K562 (cell line): ENCODE measurements around the gene DGLUCY. TPM values are rescaled to one million over a fixed set of nuclear protein-coding genes. Genes with fewer than 3 reads are reported as not detected.

Source experiments
- ARID3B ChIP-seq: fragments of 250-450 bp; sonication (Bioruptor Pico); IDR thresholded peaks from 2 replicates; pipeline ENCODE4 v1.4.0; 2020; ENCODE audit warnings: borderline replicate concordance
- DPF2 ChIP-seq: fragments of 450-650 bp; IDR thresholded peaks from 2 replicates; pipeline ENCODE4 v1.6.1; 2016
- FOXM1 ChIP-seq, 2 experiments: fragments of 450-650 bp in 1 of 2; sonication (generic) in 1 of 2; formaldehyde crosslinking in 1 of 2; IDR thresholded peaks; 2 replicates each; pipeline versions ENCODE4 v1.6.1 to v1.9.0; 2017 to 2022; ENCODE audit warnings: low read depth in 2 of 2, mild to moderate bottlenecking in 2 of 2, missing genetic modification reagents in 1 of 2, moderate library complexity in 1 of 2
- FOXP1 ChIP-seq: sonication (generic); formaldehyde crosslinking; IDR thresholded peaks from 2 replicates; pipeline ENCODE4 v1.8.0; 2022; ENCODE audit warnings: mild to moderate bottlenecking, missing genetic modification reagents
- GABPB1 ChIP-seq: sonication (generic); formaldehyde crosslinking; IDR thresholded peaks from 2 replicates; pipeline ENCODE4 v1.8.0; 2022; ENCODE audit warnings: mild to moderate bottlenecking, missing genetic modification reagents
- JUND ChIP-seq, 2 experiments: IDR thresholded peaks; 2 replicates in 1 of 2; 3 replicates in 1 of 2; pipeline ENCODE4 v1.6.1; 2011; ENCODE audit warnings: borderline replicate concordance in 2 of 2, low read depth in 2 of 2, low read length in 2 of 2, improper control_type of control experiment in 1 of 2, missing biosample characterization in 1 of 2, missing genetic modification characterization in 1 of 2, missing genetic modification reagents in 1 of 2
- L3MBTL2 ChIP-seq: fragments of 450-650 bp; IDR thresholded peaks from 2 replicates; pipeline ENCODE4 v1.6.1; 2016; ENCODE audit warnings: mild to moderate bottlenecking, moderate library complexity
- MAFK ChIP-seq: IDR thresholded peaks from 2 replicates; pipeline ENCODE4 v1.6.1; 2011; ENCODE audit warnings: low read length, improper control_type of control experiment
- MEF2D ChIP-seq: conservative IDR thresholded peaks from 2 replicates; pipeline ENCODE4 v1.6.1; 2016; ENCODE audit warnings: low read depth, missing genetic modification characterization, missing compliant biosample characterization
- PHB2 ChIP-seq: fragments of 450-650 bp; IDR thresholded peaks from 2 replicates; pipeline ENCODE4 v1.6.1; 2017; ENCODE audit warnings: low read depth
- POU5F1 ChIP-seq: fragments of 150-350 bp; IDR thresholded peaks from 2 replicates; pipeline ENCODE4 v1.6.1; 2014; ENCODE audit warnings: borderline replicate concordance, low read length, low read depth, mild to moderate bottlenecking; ENCODE audit not compliant: partially characterized antibody
- SMARCE1 ChIP-seq: fragments of 450-650 bp; IDR thresholded peaks from 2 replicates; pipeline ENCODE4 v1.7.1; 2016; ENCODE audit warnings: mild to moderate bottlenecking
- SNRNP70 ChIP-seq: fragments of 200-400 bp; formaldehyde crosslinking; optimal IDR thresholded peaks from 2 replicates; pipeline ENCODE3; 2017; ENCODE audit warnings: low read depth, low read length
- TRIM28 ChIP-seq: fragments of 450-650 bp; IDR thresholded peaks from 2 replicates; pipeline ENCODE4 v1.6.1; 2017
- ZBTB26 ChIP-seq: fragments of 450-650 bp; formaldehyde crosslinking; IDR thresholded peaks from 2 replicates; pipeline ENCODE4 v1.4.0; 2022; ENCODE audit warnings: missing genetic modification characterization
- ZNF408 ChIP-seq: fragments of 250-450 bp; sonication (Bioruptor Pico); IDR thresholded peaks from 2 replicates; pipeline ENCODE4 v1.4.0; 2020; ENCODE audit warnings: low read depth, mild to moderate bottlenecking, moderate library complexity
- polyA plus RNA-seq, 8 experiments: library from polyadenylated mRNA; depleted of rRNA in 4 of 8; stranded (reverse) in 5 of 8; unstranded in 3 of 8; fragments of >200 nt; fragmentation: Nextera tagmentation in 2 of 8; fragmentation: Illumina TruSeq in 1 of 8; extraction: Ambion mirVana in 2 of 8; extraction: Trizol in 1 of 8; gene quantifications; 2 replicates each; pipeline versions ENCODE4 v1.2.1 to v1.2.3, GENCODE V29; 2011 to 2014; ENCODE audit warnings: inconsistent platforms in 1 of 8, missing spikeins in 1 of 8
- total RNA-seq, 7 experiments: library from RNA; depleted of rRNA in 6 of 7; stranded (reverse); fragments of >200 nt in 6 of 7; fragmentation: Illumina TruSeq in 2 of 7; extraction: Trizol in 2 of 7; gene quantifications; 2 replicates each; pipeline versions ENCODE4 v1.2.1 to v1.2.3, GENCODE V29; 2011 to 2021; ENCODE audit warnings: low replicate concordance in 1 of 7
- TF ChIP-seq, protein P1 (sequence below), 2 experiments: fragments of 450-650 bp in 1 of 2; sonication (generic) in 1 of 2; formaldehyde crosslinking in 1 of 2; IDR thresholded peaks in 1 of 2; conservative IDR thresholded peaks in 1 of 2; 2 replicates each; pipeline versions ENCODE4 v1.6.1 to v1.8.1; 2016 to 2023; ENCODE audit warnings: mild to moderate bottlenecking in 2 of 2, moderate library complexity in 2 of 2, inconsistent platforms in 1 of 2, missing genetic modification reagents in 1 of 2
- TF ChIP-seq, protein P2 (sequence below): fragments of 250-450 bp; sonication (Bioruptor Pico); IDR thresholded peaks from 2 replicates; pipeline ENCODE4 v1.8.0; 2021; ENCODE audit warnings: moderate library complexity, mild to moderate bottlenecking, inconsistent platforms
- TF ChIP-seq, protein P3 (sequence below): fragments of 200-400 bp; formaldehyde crosslinking; IDR thresholded peaks from 2 replicates; pipeline ENCODE4 v1.6.1; 2017; ENCODE audit warnings: mild to moderate bottlenecking, low read depth, low read length, moderate library complexity
- TF ChIP-seq, protein P4 (sequence below): sonication (generic); formaldehyde crosslinking; IDR thresholded peaks from 2 replicates; pipeline ENCODE4 v1.4.0; 2020; ENCODE audit warnings: mild to moderate bottlenecking, missing genetic modification reagents

Gene DGLUCY
- total and polyA plus RNA-seq, 9 of the 15 experiments (the other 6 are each of a cell fraction or from before 2014, with no cell fraction given) = 9.9 to 28.4 (median 21.0) TPM

GRCh38 chr14:91149462-91149861 is 35.6 kb downstream of the DGLUCY start (continued):
- TF ChIP-seq ZBTB26 (CRISPR knock-in tag) (no peak), DPF2 (0 out of 2 replicates have a peak, but pooled peaks have one; percentile 29), POU5F1 (no peak), MAFK (peak; percentile 99), PHB2 (no peak), MEF2D (tag) (no peak), TRIM28 (no peak), FOXP1 (CRISPR knock-in tag) (no peak), JUND (IDR thresholded peaks at IDR 0.05; ENCODE audit: borderline replicate concordance, low read depth, low read length) (peak; percentile 65; the same call in 1 of the 2 replicates), JUND (tag; IDR thresholded peaks at IDR 0.05; ENCODE audit: borderline replicate concordance, low read depth, low read length) (peak; percentile 72; the same call in 1 of the 3 replicates), ZNF408 (CRISPR knock-in tag) (no peak), GABPB1 (CRISPR knock-in tag) (no peak), SNRNP70 (no peak), FOXM1 (IDR thresholded peaks at IDR 0.05; ENCODE audit: low read depth) (no peak), FOXM1 (CRISPR knock-in tag; IDR thresholded peaks at IDR 0.05; ENCODE audit: low read depth) (no peak), ARID3B (no peak), SMARCE1 (peak; percentile 50; the same call in 1 of the 2 replicates), L3MBTL2 (peak; percentile 32; the same call in 1 of the 2 replicates)
- TF ChIP-seq, protein P1, sequence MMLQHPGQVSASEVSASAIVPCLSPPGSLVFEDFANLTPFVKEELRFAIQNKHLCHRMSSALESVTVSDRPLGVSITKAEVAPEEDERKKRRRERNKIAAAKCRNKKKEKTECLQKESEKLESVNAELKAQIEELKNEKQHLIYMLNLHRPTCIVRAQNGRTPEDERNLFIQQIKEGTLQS (IDR thresholded peaks at IDR 0.05) = peak; percentile 61
- TF ChIP-seq, protein P1 (CRISPR knock-in tag; conservative IDR thresholded peaks at IDR 0.05) = no peak
- TF ChIP-seq, protein P2, sequence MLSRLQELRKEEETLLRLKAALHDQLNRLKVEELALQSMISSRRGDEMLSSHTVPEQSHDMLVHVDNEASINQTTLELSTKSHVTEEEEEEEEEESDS = no peak
- TF ChIP-seq, protein P3, sequence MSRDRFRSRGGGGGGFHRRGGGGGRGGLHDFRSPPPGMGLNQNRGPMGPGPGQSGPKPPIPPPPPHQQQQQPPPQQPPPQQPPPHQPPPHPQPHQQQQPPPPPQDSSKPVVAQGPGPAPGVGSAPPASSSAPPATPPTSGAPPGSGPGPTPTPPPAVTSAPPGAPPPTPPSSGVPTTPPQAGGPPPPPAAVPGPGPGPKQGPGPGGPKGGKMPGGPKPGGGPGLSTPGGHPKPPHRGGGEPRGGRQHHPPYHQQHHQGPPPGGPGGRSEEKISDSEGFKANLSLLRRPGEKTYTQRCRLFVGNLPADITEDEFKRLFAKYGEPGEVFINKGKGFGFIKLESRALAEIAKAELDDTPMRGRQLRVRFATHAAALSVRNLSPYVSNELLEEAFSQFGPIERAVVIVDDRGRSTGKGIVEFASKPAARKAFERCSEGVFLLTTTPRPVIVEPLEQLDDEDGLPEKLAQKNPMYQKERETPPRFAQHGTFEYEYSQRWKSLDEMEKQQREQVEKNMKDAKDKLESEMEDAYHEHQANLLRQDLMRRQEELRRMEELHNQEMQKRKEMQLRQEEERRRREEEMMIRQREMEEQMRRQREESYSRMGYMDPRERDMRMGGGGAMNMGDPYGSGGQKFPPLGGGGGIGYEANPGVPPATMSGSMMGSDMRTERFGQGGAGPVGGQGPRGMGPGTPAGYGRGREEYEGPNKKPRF = no peak
- TF ChIP-seq, protein P4, sequence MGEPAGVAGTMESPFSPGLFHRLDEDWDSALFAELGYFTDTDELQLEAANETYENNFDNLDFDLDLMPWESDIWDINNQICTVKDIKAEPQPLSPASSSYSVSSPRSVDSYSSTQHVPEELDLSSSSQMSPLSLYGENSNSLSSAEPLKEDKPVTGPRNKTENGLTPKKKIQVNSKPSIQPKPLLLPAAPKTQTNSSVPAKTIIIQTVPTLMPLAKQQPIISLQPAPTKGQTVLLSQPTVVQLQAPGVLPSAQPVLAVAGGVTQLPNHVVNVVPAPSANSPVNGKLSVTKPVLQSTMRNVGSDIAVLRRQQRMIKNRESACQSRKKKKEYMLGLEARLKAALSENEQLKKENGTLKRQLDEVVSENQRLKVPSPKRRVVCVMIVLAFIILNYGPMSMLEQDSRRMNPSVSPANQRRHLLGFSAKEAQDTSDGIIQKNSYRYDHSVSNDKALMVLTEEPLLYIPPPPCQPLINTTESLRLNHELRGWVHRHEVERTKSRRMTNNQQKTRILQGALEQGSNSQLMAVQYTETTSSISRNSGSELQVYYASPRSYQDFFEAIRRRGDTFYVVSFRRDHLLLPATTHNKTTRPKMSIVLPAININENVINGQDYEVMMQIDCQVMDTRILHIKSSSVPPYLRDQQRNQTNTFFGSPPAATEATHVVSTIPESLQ = no peak
